HG03571 (cell line): ENCODE results near the gene SND1.

Experiments
- ATAC-seq: cut with Tn5 transposase; IDR thresholded peaks from one replicate; pipeline ENCODE4 v1.9.1; 2021; ENCODE audit not compliant: unreplicated experiment

SND1 gene

DNA sequence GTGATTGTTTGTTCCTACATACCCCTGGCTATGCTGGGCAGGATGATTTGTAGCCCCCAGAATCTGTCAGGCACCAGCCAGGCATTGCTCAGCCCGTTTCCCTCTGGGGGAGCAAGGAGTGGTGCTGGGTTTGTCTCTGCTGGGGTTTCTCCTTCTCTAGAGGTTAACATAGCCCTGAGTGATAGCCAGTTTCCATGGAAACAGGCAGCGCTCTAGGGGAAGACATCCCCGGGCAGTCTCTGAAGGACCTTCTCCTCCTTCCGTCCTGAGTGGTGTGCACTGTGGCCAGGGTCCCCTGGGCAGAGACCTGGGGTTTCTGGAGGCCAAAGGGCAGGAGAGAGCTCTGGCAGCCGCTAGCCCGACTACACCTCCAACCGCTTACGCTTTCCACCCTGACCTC is 429.8 kb downstream of the SND1 start:
- no peak for ATAC-seq

DNA sequence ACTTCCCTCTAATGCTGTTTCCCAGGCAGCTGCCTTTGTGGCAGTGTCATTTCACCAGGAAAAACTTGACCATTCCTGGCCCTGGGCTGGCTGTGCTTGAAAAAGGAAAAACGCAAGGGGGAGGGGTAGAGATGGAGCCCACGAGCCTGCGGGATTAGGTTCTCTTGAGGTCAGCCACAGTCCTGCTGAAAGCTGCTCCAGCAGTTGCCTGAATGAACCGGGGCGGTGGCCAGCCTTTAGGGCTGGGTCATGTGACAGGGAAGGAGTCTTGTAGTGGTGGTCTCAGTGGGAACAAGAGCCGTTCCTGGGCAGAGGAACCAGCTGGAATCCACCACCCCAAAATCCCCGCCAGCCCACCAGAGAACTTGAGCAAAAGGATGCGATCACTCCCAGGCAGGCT is 430.4 kb downstream of the SND1 start:
- ATAC-seq = no peak

DNA sequence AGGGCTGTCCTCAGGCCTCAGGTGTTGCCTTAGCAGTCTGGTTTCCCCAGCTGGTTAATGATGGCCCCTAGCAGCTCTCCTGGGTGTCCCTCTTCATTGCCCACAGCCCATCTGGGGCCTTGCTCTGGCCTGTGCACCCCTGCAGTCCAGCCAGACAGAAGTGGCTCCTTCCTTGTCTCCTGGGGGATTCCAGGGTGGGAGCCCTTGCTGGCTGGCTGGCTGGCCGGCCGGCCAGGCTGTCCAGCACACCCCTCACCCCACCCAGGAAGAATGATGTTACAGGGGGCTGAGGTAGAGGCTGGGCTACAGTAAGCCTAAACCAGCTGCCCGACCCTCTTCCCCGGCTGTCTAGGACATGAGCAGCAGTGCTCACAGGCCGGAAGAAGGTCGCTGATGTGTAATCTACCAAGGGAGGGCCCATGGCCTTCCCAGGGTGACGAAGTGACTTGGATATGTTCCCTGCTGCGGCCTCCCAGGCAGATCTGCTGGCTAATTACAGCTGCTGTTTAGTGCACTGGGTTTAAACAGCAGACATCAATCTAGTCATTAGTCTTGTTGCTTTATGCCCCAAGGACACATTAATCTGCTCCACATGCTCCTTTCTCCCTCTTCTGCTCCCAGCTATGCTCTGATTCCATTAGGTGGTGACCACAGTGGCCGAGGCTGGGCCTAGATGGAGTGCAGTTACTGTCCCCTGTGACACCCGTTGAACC is 433.1 kb downstream of the SND1 start:
- ATAC-seq = no peak

DNA sequence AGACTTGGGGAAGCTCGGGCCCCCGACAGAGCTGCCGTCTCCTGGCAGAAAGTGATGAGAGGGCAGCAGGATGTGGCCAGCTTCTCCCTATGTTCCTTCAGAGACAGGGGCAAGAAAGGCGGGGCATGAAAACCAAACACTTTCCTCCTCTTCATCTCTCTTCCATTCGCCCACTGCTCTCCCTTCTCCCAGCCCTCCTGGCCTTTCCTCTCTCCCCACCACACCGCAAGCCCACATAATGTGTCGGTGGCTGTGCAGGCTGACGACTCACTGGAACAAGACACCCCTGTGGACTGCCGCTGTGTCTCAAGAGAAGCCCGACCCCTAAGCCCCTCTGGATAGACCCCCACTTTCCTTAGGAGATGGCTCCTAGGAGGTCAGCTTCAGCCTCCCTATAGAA is 438.5 kb downstream of the SND1 start:
- ATAC-seq = no peak

DNA sequence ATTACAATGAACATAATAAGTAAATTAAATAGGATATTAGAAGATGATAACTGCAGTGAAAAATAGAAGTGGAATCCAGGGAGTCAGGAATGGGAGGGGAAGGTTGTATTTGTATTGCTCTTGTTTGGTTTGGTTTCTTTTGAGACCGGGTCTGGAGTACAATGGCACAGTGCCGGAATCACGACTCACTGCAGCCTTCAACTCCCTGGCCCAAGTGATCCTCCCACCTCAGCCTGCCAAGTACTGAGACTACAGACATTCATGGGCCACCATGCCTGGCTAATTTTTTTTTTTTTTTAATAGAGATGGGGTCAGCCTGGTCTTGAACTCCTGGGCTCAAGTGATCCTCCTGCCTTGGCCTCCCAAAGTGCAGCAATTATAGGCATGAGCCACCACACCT is 439.1 kb downstream of the SND1 start:
- ATAC-seq = no peak

DNA sequence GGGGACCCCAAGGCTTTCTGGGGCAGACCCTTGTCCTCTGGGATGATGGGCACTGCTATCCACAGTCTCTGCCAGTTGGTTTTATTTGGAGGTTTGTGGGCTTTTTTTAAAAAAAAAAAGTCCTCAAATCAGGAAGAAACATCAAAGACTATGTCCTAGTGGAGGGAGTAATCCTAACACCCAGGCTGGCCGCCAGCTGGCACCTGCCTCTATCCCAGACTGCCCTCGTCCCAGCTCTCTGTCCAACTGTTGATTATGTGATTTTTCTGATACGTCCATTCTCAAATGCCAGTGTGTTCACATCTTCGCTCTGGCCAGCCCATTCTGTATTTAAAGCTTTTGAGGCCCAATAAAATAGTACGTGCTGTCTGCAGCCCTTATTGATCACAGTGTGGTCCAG is 440.2 kb downstream of the SND1 start:
- ATAC-seq = no peak

DNA sequence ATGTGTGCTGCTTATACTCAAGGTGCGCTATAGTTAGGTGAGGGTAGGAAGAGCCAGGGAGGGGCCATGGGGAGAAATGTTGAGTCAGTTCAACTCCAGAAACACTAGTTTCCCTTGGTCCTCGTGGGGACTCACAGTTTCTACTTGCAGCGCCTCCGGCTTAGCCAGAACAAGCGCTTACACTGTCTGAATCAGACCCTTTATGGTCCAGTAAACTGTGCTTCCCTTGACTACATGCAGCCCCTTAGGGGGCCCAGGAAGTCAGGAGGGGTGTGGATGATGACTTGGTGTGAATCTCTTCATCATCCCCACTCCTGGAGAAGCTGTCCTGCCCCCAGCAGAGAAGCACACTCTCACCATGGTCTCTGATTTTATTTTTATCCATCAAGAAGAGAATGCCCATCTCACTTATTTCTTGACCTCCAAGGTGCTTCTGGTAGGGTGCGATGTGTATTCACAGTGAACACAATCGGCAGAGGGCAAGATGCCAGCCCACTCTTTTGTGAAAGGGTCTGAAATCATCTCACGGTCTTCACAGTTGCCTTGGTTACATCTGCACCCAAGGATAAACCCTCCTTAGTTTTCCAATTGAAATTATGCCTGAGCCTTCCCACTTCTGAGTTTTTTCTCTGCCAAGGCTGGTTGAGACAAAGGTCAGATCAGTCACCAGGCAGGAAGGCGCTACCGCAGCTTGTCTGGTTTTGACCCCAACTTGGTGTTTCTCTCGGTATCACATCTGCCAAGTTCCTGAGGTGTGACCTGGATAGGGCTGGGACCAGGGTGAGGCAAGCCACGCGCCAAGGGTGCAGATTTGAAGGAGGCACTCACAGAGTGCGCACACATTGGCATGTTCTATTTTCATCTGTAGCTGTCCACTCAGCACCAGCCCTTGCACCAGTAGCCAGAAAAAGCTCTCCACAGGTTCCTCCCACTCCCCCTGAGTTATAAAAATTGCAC is 441.9 kb downstream of the SND1 start:
- no peak for ATAC-seq

DNA sequence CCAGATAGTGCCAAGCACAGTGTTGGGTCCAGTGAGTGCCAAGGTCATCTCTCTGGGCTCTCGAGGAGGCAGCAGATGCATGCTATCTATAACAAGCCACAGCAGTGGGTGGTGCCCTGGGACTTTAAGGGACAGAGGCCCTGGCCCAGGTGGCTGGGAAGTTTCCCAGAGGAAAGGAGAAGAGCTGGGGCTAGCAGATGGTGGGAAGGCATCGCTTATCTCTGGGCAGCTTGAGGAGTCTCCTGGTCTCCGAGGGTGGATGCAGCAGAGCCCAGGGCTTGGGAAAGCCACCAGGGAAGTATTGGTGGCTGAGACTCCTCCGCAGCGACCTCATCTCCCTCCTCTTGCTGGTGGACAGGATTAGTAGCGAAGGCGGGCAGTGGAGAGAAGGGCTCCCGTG is 442.7 kb downstream of the SND1 start:
- no peak for ATAC-seq

DNA sequence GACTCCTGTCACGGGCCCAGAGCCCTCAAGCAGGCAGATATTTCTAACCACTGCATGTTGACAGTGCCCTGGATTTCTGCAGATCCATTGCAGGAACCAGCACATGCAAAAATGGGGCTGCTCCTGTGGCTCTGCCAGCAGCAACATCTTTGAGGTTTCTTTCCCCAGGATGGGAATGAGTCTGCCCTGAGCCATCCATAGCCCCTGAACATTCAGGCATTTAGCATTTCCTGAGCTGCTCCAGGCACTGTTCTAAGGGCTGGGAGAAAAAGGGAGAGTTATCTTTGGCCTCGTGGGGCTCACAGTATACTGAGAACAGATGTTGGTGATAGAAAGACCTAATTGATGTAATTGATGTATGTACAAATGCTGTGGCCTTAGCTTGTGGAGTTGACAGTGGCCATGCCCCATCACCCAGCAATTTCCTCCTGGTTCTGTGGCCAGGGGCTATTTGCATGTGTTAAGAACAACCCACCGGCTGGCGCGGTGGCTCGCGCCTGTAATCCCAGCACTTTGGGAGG is 445.3 kb downstream of the SND1 start:
- no peak for ATAC-seq

DNA sequence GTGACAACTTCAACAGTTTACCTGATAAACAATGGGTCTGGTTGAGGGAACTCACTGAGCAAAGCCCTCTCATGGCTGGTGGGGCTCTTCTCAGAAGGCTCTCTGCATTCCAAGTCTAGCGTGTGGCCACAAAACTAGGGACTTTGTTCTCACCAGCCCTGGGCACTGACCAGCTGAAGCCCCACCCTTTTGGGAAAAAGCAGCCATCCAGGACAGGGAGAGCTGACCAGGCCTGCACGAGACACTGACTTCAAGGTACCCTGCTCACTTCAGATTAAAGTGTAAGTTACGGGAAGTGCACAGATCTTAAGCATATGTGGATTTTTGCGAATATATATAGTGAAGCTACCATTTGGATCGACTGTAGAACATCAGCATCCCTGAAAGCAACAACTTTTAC is 446.6 kb downstream of the SND1 start:
- ATAC-seq = no peak

DNA sequence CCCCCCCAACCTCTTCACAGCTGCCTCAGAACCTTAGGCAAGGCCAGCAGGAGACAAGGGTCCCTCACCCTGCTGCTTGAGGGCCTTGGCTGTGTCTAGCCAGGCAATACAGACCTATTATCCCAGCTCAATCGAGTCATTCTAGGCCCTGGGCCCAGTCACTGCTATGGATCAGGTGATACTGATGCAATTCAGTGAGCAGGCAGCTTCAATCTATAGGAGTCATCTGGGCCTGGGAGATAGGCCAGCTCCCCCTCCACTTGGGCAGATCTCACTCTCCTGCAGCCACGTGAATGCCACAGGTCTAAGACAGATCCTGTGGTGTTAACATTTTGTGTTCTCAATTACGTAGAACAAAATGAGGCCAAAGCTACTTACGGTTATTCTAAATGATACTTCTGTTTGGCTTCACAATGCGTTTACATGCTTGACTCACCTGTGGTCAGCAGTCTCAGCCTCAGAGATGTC is 447.2 kb downstream of the SND1 start:
- ATAC-seq = no peak

DNA sequence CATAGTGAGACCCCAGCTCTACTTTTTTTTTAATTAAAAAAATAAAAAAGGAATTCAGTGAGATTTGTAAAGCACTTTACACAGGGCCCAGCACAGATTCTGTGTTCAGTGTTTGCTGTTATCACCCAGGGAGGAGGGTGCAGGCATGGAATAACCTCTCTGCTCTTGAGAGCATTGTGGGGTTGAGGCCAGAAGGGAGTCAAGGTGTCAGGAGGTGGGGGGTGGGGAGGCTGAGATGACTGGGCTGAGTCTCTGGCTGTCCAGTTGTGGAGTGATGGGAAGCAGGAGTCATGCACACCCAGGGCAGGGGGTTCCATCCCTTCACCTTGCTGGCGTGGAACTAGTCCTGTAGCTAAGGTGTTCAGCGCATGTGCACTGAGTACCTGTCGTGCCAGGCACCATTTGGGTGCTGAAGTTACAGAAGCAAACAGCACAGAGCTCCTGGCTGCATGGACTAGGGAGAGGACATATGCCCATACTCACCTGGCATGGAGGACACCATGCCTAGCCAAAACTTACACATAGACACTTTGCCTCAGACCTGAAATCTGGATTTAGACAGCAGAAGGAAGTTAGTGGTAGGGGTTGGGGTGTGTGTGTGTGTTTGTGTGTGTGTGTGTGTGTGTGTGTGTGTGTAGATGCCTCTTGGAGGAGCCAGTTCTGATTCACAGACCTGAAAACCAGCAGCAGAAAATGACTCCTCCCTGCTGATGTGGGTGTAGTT is 448.4 kb downstream of the SND1 start:
- ATAC-seq = no peak

DNA sequence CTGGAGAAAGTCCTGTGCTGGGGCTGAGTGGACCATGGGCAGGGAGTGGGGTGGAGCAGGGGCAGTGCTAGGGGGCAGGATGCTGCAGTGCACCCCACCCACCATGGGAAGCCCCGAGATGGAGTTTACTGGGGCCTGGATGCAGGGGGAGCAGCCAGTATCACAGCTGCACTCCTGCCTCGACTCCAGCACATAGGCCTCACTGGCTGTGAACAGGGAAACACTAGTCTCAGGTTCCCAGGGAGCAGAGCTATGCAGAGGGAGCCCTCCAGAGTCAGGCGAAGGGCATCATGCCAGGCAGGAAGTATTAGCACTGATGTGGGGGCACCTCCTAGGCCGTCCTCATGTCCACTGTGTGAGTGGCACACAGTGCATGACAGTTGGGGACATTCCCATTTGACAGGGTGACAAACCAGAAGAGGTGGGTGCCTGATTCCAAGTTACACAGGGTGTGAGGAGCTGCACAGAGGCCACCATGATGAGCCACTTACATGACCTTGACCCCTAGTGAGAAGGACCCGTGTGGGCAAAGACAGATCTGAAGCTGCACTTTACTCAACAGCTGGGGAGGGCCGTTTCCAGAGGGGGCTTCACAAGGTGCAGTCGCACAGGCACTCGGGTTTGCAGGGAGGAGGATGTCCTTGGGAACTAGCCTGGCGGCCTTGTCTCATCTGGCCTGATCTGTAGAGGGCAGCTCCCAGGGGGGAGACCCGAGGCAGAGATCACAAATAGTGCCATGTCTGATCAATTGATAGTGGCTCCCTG is 449.1 kb downstream of the SND1 start:
- ATAC-seq = no peak

DNA sequence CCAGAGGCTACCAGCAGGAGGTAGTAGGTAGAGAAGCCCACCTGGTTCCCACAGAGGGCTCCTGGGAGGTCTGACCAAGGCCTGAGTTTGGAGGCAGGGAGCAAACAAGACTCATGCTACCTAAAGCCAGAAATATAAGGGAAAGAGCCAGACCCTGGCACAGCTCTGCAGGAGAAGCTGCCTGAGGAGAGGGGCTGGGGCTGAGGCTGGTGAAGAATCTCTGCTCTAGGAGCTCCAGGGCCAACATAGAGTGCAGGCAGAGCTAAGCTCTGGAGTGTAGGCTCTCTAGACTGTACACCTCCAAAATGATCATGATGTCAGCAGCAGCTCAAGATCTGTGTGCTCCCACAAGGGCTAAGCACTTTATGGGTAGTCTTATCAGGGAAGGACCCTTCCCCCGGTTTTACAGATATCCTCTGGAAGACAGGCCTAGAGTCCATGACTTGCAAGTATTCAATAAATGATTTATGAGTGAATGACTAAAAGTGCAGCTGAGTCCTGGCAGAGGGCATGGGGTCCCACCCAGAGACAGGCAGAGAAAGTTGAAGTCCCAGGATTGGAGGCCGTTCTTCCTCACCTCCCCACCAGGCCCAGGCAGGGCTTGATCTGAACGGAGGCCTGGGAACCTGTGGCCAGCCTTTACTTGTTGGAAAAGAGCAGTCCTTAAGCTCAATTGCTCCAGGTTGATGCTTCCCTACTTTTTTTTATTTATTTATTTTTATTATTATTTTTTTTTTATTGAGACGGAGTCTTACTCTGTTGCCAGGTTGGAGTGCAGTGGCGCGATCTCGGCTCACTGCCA is 450.7 kb downstream of the SND1 start:
- ATAC-seq = no peak

DNA sequence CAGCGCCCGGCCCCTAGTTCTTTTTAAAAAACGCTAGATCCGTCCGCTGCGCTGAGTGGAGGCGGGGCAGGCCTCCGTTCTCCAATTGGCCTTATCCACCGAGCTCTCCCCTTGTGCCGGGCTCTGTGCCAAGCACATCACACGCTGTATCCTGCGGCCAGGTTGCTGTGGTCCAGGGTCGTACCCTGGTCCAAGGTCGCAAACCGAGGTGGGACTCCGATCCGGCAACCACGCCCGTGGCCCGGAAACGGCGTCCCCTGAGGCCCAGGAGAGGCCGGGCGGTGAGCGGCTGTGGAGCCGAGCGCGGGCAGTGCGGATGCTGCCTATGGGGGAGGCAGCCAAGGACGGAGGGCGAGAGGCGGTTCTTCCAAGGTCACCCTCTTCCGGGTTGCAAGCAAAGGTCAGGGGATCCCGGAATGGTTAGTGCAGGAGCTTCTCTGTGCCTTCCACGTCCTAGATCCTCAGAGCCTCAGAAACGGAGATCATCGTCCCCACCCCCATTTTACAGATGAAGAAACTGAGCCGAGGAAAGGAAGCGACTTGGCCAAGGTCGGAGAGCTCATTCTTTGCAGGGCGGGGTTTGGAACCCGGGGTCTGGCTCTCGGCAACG is 451.6 kb downstream of the SND1 start:
- no peak for ATAC-seq

DNA sequence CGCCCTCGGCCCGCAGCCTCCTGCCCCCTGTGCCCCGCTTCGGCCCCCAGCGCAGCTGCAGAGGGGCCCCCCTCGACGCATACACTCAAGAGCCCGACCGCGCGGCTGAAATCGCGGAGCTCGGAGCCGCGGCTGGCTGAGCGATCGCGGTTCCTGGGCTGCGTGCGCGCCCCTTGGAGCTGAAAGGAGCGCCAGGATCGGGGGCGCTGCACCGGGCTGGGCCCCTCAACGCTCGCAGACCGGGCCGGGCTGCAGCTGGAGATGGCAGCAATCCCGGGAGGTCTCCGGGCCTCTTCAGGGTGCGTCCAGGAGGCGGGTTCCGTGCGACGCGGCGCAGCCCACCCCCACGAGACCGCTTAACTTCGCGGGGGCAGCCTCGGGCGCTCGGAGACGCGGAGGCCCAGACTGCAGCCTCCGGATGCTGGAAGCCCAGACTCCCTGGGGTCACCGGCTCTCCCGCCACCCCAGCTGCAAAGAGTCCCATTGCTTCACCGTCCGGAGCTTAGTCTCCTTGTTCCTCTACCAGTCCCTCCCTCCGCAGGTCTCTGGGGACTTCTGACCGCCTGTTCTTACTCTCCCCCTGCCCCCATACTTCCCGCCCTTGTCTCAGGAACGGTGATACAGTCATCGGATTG is 452.2 kb downstream of the SND1 start:
- no peak for ATAC-seq

DNA sequence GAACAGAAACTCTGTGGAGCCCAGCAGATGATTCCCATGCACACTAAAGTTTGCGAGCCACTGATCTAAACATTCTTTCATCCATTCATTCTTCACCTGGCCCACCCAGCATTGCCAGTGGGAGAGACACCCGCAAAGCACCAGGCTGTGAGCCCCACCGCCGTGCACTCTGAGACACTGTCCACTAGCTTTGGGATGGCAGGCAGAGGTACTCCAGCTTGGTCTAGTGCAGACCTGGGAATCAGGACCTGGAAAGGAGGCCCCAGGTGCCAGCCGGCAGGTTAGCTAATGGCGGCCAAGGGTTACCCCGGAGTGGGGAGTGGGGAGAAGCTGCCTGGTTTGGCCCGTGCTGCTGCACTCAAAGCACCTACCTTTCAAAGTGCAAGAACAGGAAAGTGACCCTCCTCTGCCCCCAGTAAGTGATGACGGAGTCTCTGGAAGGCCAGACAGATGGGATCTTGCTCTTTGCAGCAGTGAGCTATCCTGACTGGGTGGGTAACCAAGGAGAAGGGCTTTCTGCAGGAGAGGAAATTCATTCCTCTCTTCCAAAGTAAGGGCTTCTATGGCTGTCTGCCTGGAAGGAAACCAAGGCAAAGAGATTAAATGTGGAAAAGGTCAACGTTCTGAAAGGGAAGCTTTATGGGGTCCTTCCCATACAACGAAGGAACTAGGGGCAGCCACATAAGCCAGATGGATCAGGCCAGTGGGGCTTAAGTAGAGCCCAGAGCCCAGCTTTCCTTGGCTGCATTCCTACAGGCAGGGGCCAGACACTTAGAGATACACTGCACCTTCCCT is 453.4 kb downstream of the SND1 start:
- ATAC-seq = no peak

DNA sequence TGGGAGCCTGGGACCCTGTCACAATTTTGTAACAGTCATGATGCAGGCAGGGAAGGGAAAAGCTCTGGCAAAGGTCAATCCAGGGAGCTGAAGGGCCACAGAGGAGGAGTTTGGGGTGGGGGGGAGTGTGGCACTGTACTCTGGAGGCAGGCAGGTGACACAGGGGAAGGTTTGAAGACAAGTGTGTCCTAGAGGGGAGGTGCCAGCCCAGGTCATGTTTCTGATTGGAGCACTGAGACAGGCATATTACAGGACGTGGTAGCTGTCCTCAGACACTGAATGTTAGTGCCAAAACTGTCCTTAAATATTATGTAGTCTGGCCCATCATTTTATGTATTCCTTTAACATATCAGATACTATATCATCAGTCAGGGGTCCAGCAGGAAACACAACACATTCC is 454.8 kb downstream of the SND1 start:
- ATAC-seq = no peak
